NCI-H187 (cell line): ENCODE data around the gene XIRP2.
"Not testable (repeated sequence)": the region's sequence is repeated elsewhere in the genome, so short reads cannot be mapped to it uniquely, and the experiment has no call there.

ENCODE experiments used
- DNase-seq, 2 experiments: peaks; one replicate each; lab custom pipeline; 2025; lab: John Stamatoyannopoulos, UW

The XIRP2 gene

GRCh38 chr2:167198576-167198975 is 310.3 kb downstream of the XIRP2 start:
- DNase-seq: no peak

- DNase-seq: no peak
Observed at GRCh38 chr2:167200019-167200418, 311.7 kb downstream of the XIRP2 start.

- DNase-seq: no peak
Observed at GRCh38 chr2:167209784-167210183, 321.5 kb downstream of the XIRP2 start.

- peak; percentile 16 to 28 for DNase-seq
Observed at GRCh38 chr2:167212014-167212648, 323.9 kb downstream of the XIRP2 start.

GRCh38 chr2:167215595-167215994 is 327.3 kb downstream of the XIRP2 start:
- DNase-seq: no peak

- DNase-seq: no peak
Observed at GRCh38 chr2:167237478-167237877, 349.2 kb downstream of the XIRP2 start.

- DNase-seq: no peak
Observed at GRCh38 chr2:167240671-167241070, 352.4 kb downstream of the XIRP2 start.

- DNase-seq: no peak
Observed at GRCh38 chr2:167249197-167249596, 360.9 kb downstream of the XIRP2 start.

GRCh38 chr2:167253025-167253424 is 364.7 kb downstream of the XIRP2 start:
- no peak for DNase-seq

GRCh38 chr2:167254721-167255120 is 366.4 kb downstream of the XIRP2 start:
- DNase-seq: no peak

- no peak for DNase-seq
Observed at GRCh38 chr2:167258712-167259111, 370.4 kb downstream of the XIRP2 start.

GRCh38 chr2:167264380-167264779 is 376.1 kb downstream of the XIRP2 start:
- DNase-seq: no peak

GRCh38 chr2:167265004-167265403 is 376.7 kb downstream of the XIRP2 start:
- no peak for DNase-seq

- DNase-seq: no peak
Observed at GRCh38 chr2:167265722-167266121, 377.4 kb downstream of the XIRP2 start.

- DNase-seq: not testable (repeated sequence)
Observed at GRCh38 chr2:167268245-167268644, 380.0 kb downstream of the XIRP2 start.

GRCh38 chr2:167271932-167272331 is 383.7 kb downstream of the XIRP2 start:
- DNase-seq: no peak

- no peak for DNase-seq
Observed at GRCh38 chr2:167275046-167275445, 386.8 kb downstream of the XIRP2 start.

- no peak for DNase-seq
Observed at GRCh38 chr2:167279810-167280209, 391.5 kb downstream of the XIRP2 start.

GRCh38 chr2:167287212-167287611 is 398.9 kb downstream of the XIRP2 start:
- no peak for DNase-seq

GRCh38 chr2:167289651-167290410 is 401.6 kb downstream of the XIRP2 start:
- no peak for DNase-seq

- peak; percentile 55 for DNase-seq
Observed at GRCh38 chr2:167292430-167293171, 404.3 kb downstream of the XIRP2 start, which contains the start of gene B3GALT1. Gene B3GALT1, plus strand, starts transcription at chr2:167293001.

- no peak for DNase-seq
Observed at GRCh38 chr2:167293172-167293781, 405.0 kb downstream of the XIRP2 start.
